ENCODE data around the gene CLDN6.

DNA sequence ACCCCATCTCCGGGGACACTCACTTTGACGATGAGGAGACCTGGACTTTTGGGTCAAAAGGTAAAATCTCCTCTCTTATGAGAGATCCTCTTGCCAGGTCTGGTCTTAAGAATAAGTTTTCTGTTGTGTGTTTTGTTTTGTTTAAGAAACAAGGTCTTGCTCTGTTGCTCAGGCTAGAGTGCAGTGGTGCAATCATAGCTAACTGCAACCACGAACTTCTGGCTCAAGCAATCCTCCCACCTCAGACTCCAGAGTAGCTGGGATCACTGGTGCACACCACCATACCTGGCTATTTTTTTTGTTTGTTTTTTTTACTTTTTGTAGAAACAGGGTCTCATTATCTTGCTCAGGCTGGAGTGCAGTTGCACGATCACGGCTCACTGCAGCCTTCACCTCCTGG, 32.5 kb upstream of the CLDN6 start:
- no peak for TF ChIP-seq EZH2phosphoT487 (IDR thresholded peaks at IDR 0.05; ENCODE audit: low read depth)
- TF ChIP-seq, protein P1, sequence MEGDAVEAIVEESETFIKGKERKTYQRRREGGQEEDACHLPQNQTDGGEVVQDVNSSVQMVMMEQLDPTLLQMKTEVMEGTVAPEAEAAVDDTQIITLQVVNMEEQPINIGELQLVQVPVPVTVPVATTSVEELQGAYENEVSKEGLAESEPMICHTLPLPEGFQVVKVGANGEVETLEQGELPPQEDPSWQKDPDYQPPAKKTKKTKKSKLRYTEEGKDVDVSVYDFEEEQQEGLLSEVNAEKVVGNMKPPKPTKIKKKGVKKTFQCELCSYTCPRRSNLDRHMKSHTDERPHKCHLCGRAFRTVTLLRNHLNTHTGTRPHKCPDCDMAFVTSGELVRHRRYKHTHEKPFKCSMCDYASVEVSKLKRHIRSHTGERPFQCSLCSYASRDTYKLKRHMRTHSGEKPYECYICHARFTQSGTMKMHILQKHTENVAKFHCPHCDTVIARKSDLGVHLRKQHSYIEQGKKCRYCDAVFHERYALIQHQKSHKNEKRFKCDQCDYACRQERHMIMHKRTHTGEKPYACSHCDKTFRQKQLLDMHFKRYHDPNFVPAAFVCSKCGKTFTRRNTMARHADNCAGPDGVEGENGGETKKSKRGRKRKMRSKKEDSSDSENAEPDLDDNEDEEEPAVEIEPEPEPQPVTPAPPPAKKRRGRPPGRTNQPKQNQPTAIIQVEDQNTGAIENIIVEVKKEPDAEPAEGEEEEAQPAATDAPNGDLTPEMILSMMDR (IDR thresholded peaks at IDR 0.05; ENCODE audit: low read depth, low read length), result no peak

Measured in OCI-LY3 (cell line).